K562 (cell line): ENCODE measurements around the gene SERTAD3. TPM values are rescaled to one million over a fixed set of nuclear protein-coding genes. Genes with fewer than 3 reads are reported as not detected.
A peak's percentile ranks its signal among the peaks of the same experiment; 100 is the strongest.

Experiments used
- ATAC-seq: fragments of 200-7000 bp; cut with Tn5 transposase; 3 replicates; pipeline ENCODE4 v1.9.1; 2020; ENCODE audit warnings: moderate library complexity
- BruUV-seq: library from RNA; stranded (reverse); fragments of 400-500 nt; replicated peaks from 2 replicates; lab custom pipeline; 2021; lab: Mats Ljungman, UMichigan
- CTCF ChIA-PET: fragments of 300-600 bp; formaldehyde crosslinking; extraction: SDS; loops from one replicate; lab custom pipeline; 2021; ENCODE audit warnings: low intra/inter-chr PET ratio; lab: Yijun Ruan, JAX
- POLR2A ChIA-PET: fragments of 300-600, 350-650 bp; sonication (Branson Sonifier 250); formaldehyde crosslinking; extraction: SDS; loops from one replicate; lab custom pipeline; 2021; ENCODE audit warnings: antibody characterized with exemption, inconsistent platforms; lab: Yijun Ruan, JAX
- DNase-seq, 4 experiments: peaks; one replicate each; pipeline versions ENCODE4 v3.0.0 to v3.0.0-alpha.2; 2011 to 2018; ENCODE audit warnings: low spot score in 3 of 4, mixed read lengths in 3 of 4; ENCODE audit errors: extremely low read depth in 1 of 4
- FAIRE-seq: peaks from 2 replicates; lab custom pipeline; 2011; peaks lifted over from hg19 to GRCh38; lab: Jason Lieb, UNC
- H2AFZ ChIP-seq: 2 replicates; pipeline ENCODE4 v1.6.0; 2011; ENCODE audit warnings: low read depth, low read length, control low read depth, inconsistent platforms
- H3K27ac ChIP-seq: fragments of 200-600 bp; 3 replicates; pipeline ENCODE4 v1.8.0; 2011; ENCODE audit warnings: low read depth, mild to moderate bottlenecking, control low read depth, inconsistent platforms, low read length, moderate library complexity, mixed read lengths; ENCODE audit errors: extremely low read depth
- H3K27me3 ChIP-seq, 2 experiments: fragments of 300-600 bp in 1 of 2; 2 replicates in 1 of 2; 3 replicates in 1 of 2; pipeline versions ENCODE4 v1.6.0 to v1.8.0; 2011; ENCODE audit warnings: inconsistent platforms in 2 of 2, low read length in 2 of 2, mild to moderate bottlenecking in 1 of 2, mixed read lengths in 1 of 2, moderate library complexity in 1 of 2; ENCODE audit not compliant: control insufficient read depth in 2 of 2, insufficient read depth in 2 of 2
- H3K36me3 ChIP-seq: fragments of 300-600 bp; 3 replicates; pipeline ENCODE4 v1.8.0; 2011; ENCODE audit warnings: mild to moderate bottlenecking, low read length, inconsistent platforms; ENCODE audit not compliant: control insufficient read depth, insufficient read depth
- H3K4me1 ChIP-seq, 2 experiments: fragments of 200-600 bp in 1 of 2; replicated peaks in 1 of 2; 2 replicates in 1 of 2; 3 replicates in 1 of 2; pipeline versions ENCODE4 v1.5.1 to v1.8.0; 2011; ENCODE audit warnings: inconsistent platforms in 2 of 2, low read length in 2 of 2, mild to moderate bottlenecking in 1 of 2, mixed read lengths in 1 of 2, moderate library complexity in 1 of 2; ENCODE audit not compliant: control insufficient read depth in 2 of 2, insufficient read depth in 2 of 2
- H3K4me2 ChIP-seq: 2 replicates; pipeline ENCODE4 v1.6.1; 2011; ENCODE audit warnings: low read length, control low read depth, inconsistent platforms, mixed read lengths; ENCODE audit not compliant: insufficient read depth
- H3K4me3 ChIP-seq: fragments of 200-600 bp; sonication (generic), shearing (Covaris generic); 2 replicates; pipeline ENCODE4 v1.5.1; 2016; ENCODE audit warnings: control low read depth, inconsistent platforms
- H3K79me2 ChIP-seq: fragments of 200-600 bp; 3 replicates; pipeline ENCODE4 v1.8.0; 2011; ENCODE audit warnings: low read length, inconsistent platforms; ENCODE audit not compliant: control insufficient read depth, insufficient read depth
- H3K9ac ChIP-seq, 2 experiments: 2 replicates each; pipeline versions ENCODE4 v1.6.0 to v1.6.1; 2011; ENCODE audit warnings: low read depth in 2 of 2, low read length in 2 of 2, control low read depth in 1 of 2, inconsistent platforms in 1 of 2, mild to moderate bottlenecking in 1 of 2, mixed read lengths in 1 of 2; ENCODE audit not compliant: insufficient read depth in 1 of 2
- H3K9me1 ChIP-seq: one replicate; pipeline ENCODE4 v1.6.0; 2011; ENCODE audit warnings: inconsistent platforms, mild to moderate bottlenecking, low read length, moderate library complexity; ENCODE audit not compliant: control insufficient read depth, insufficient read depth
- H3K9me3 ChIP-seq: replicated peaks from 2 replicates; pipeline ENCODE4 v1.5.1; 2011; ENCODE audit warnings: low read depth, low read length, inconsistent platforms; ENCODE audit not compliant: control insufficient read depth, insufficient read depth
- H4K20me1 ChIP-seq: replicated peaks from 2 replicates; pipeline ENCODE4 v1.6.1; 2011; ENCODE audit warnings: low read length, inconsistent platforms, mixed read lengths; ENCODE audit not compliant: control insufficient read depth, insufficient read depth
- BHLHE40 ChIP-seq: IDR thresholded peaks from 2 replicates; pipeline ENCODE4 v1.6.1; 2011; ENCODE audit warnings: low read length, improper control_type of control experiment
- CBFA2T3 ChIP-seq: fragments of 450-650 bp; IDR thresholded peaks from 2 replicates; pipeline ENCODE4 v1.6.1; 2017
- EGR1 ChIP-seq: fragments of 450-650 bp; conservative IDR thresholded peaks from 2 replicates; pipeline ENCODE4 v1.6.1; 2017; ENCODE audit warnings: mild to moderate bottlenecking
- ETV5 ChIP-seq: sonication (generic); formaldehyde crosslinking; IDR thresholded peaks from 2 replicates; pipeline ENCODE4 v1.4.0; 2020; ENCODE audit warnings: low read depth, mild to moderate bottlenecking, missing genetic modification reagents
- GTF2E2 ChIP-seq: fragments of 200-800 bp; sonication (Bioruptor generic); IDR thresholded peaks from 2 replicates; pipeline ENCODE4 v1.6.1; 2016; ENCODE audit warnings: missing genetic modification characterization, missing compliant biosample characterization
- NRF1 ChIP-seq, 2 experiments: fragments of 450-650 bp; IDR thresholded peaks in 1 of 2; conservative IDR thresholded peaks in 1 of 2; 2 replicates each; pipeline ENCODE4 v1.6.1; 2014; ENCODE audit warnings: mild to moderate bottlenecking in 2 of 2
- PHF20 ChIP-seq: fragments of 450-650 bp; IDR thresholded peaks from 2 replicates; pipeline ENCODE4 v1.6.1; 2018; ENCODE audit not compliant: partially characterized antibody
- POLR2AphosphoS5 ChIP-seq: IDR thresholded peaks from 2 replicates; pipeline ENCODE4 v1.6.1; 2011; ENCODE audit warnings: mild to moderate bottlenecking, low read depth, low read length, moderate library complexity; ENCODE audit not compliant: control insufficient read depth, insufficient read depth
- RBM25 ChIP-seq: fragments of 200-400 bp; formaldehyde crosslinking; IDR thresholded peaks from 2 replicates; pipeline ENCODE4 v1.6.1; 2018; ENCODE audit warnings: low read length, low read depth, moderate library complexity; ENCODE audit not compliant: severe bottlenecking
- SMARCE1 ChIP-seq: fragments of 450-650 bp; IDR thresholded peaks from 2 replicates; pipeline ENCODE4 v1.7.1; 2016; ENCODE audit warnings: mild to moderate bottlenecking
- TCF3 ChIP-seq: sonication (generic); formaldehyde crosslinking; IDR thresholded peaks from 2 replicates; pipeline ENCODE4 v1.4.0; 2020; ENCODE audit warnings: mild to moderate bottlenecking, missing genetic modification reagents
- THAP12 ChIP-seq: fragments of 250-450 bp; sonication (Bioruptor Pico); IDR thresholded peaks from 2 replicates; pipeline ENCODE4 v1.9.0; 2021; ENCODE audit warnings: mild to moderate bottlenecking, inconsistent platforms
- XRCC4 ChIP-seq: IDR thresholded peaks from one replicate; pipeline ENCODE4 v1.6.1; 2011; ENCODE audit not compliant: insufficient read depth, insufficient read length; ENCODE audit errors: extremely low read depth
- ZFX ChIP-seq: sonication (generic); formaldehyde crosslinking; IDR thresholded peaks from 2 replicates; pipeline ENCODE4 v1.8.0; 2022; ENCODE audit warnings: mild to moderate bottlenecking, missing genetic modification reagents, moderate library complexity
- ZNF644 ChIP-seq: fragments of 200-800 bp; sonication (Bioruptor generic); IDR thresholded peaks from 2 replicates; pipeline ENCODE4 v1.6.1; 2016; ENCODE audit warnings: low read depth, missing genetic modification characterization, missing compliant biosample characterization
- WGBS: fragments of 100-300 bp; shearing (Covaris generic); methylation state at CpG from one replicate; pipeline ENCODE4 v1.1.6; 2016; ENCODE audit warnings: low coverage, mixed read lengths; ENCODE audit not compliant: insufficient coverage; ENCODE audit errors: missing lambda C conversion rate; 5-methylcytosine and 5-hydroxymethylcytosine counted together
- in situ Hi-C: fragments of 300-500 bp; cut with MboI; formaldehyde crosslinking; loops from 4 replicates; pipeline ENCODE4 v1.15.0; 2018; ENCODE audit warnings: inconsistent platforms, mixed read lengths
- intact Hi-C: fragments of 100-400 bp; cut with micrococcal nuclease; formaldehyde crosslinking; loops from 2 replicates; pipeline ENCODE4 v1.14.2; 2022
- polyA plus RNA-seq, 8 experiments: library from polyadenylated mRNA; depleted of rRNA in 4 of 8; stranded (reverse) in 5 of 8; unstranded in 3 of 8; fragments of >200 nt; fragmentation: Nextera tagmentation in 2 of 8; fragmentation: Illumina TruSeq in 1 of 8; extraction: Ambion mirVana in 2 of 8; extraction: Trizol in 1 of 8; gene quantifications; 2 replicates each; pipeline versions ENCODE4 v1.2.1 to v1.2.3, GENCODE V29; 2011 to 2014; ENCODE audit warnings: inconsistent platforms in 1 of 8, missing spikeins in 1 of 8
- total RNA-seq, 7 experiments: library from RNA; depleted of rRNA in 6 of 7; stranded (reverse); fragments of >200 nt in 6 of 7; fragmentation: Illumina TruSeq in 2 of 7; extraction: Trizol in 2 of 7; gene quantifications; 2 replicates each; pipeline versions ENCODE4 v1.2.1 to v1.2.3, GENCODE V29; 2011 to 2021; ENCODE audit warnings: low replicate concordance in 1 of 7
- TF ChIP-seq, protein P1 (sequence below): fragments of 250-450 bp; sonication (Bioruptor Pico); IDR thresholded peaks from 2 replicates; pipeline ENCODE4 v1.8.0; 2022; ENCODE audit warnings: inconsistent platforms
- TF ChIP-seq, protein P2 (sequence below): sonication (generic); formaldehyde crosslinking; IDR thresholded peaks from 2 replicates; pipeline ENCODE4 v1.8.0; 2022; ENCODE audit warnings: mild to moderate bottlenecking, missing genetic modification reagents

SERTAD3 gene
- total and polyA plus RNA-seq, 9 of the 15 experiments (the other 6 are each of a cell fraction or from before 2014, with no cell fraction given) = 5.4 to 28.9 (median 17.5) TPM

GRCh38 chr19:40442328-40443130, 1.6 kb downstream of the SERTAD3 start:
- peak in 1 of 4 experiments; percentile 27 for DNase-seq
- Histone ChIP-seq H3K27ac (peak overlapping the region; percentile 56), H3K4me3 (peak overlapping the region; percentile 90), H2AFZ (no peak overlapping the region), H3K9ac (peak overlapping the region; percentile 66 to 90), H3K4me2 (peak overlapping the region; percentile 89), H3K9me3 (no peaks in the 10 kb centered on the region), H4K20me1 (peaks cover 22% of the 10 kb centered on the region), H3K4me1 (peaks cover 24 to 26% of the 10 kb centered on the region in 2 experiments), H3K27me3 (no peaks in the 10 kb centered on the region), H3K9me1 (no peaks in the 10 kb centered on the region), H3K79me2 (peaks cover 38% of the 10 kb centered on the region), H3K36me3 (peaks cover 29% of the 10 kb centered on the region)
- ATAC-seq = no peak
- no TSS peak for BruUV-seq
- WGBS = 13% methylated on average over 22 of the region's 22 CpGs
- intact Hi-C loops (loop anchor here (5.0 kb wide), 2 partner anchors 80 to 95 kb away; partner anchors contain the start of genes C19orf47 and PLD3), in situ Hi-C loops (no loop called here)
- ChIA-PET CTCF (no interaction called here), POLR2A (interaction anchor here (0.6 to 3.7 kb wide), 17 partner anchors 9 to 138 kb away, joined by 3 to 28 read pairs (median 4); partner anchors contain the start of genes C19orf47 and SERTAD1)
- no peak for FAIRE-seq
- TF ChIP-seq EGR1 (peak; percentile 83), THAP12 (CRISPR knock-in tag) (no peak), SMARCE1 (no peak), TCF3 (CRISPR knock-in tag) (no peak), BHLHE40 (no peak), PHF20 (no peak), RBM25 (peak; percentile 35), GTF2E2 (tag) (0 out of 2 replicates have a peak, but pooled peaks have one; percentile 5), NRF1 (conservative IDR thresholded peaks at IDR 0.05 in 1 of 2, IDR thresholded peaks at IDR 0.05 in 1 of 2) (no peak), ETV5 (no peak), ZNF644 (tag) (no peak), XRCC4 (no peak), ZFX (CRISPR knock-in tag) (peak; percentile 30; the same call in 1 of the 2 replicates), CBFA2T3 (0 out of 2 replicates have a peak, but pooled peaks have one; percentile 8), POLR2AphosphoS5 (0 out of 2 replicates have a peak, but pooled peaks have one; percentile 1)
- TF ChIP-seq, protein P1, sequence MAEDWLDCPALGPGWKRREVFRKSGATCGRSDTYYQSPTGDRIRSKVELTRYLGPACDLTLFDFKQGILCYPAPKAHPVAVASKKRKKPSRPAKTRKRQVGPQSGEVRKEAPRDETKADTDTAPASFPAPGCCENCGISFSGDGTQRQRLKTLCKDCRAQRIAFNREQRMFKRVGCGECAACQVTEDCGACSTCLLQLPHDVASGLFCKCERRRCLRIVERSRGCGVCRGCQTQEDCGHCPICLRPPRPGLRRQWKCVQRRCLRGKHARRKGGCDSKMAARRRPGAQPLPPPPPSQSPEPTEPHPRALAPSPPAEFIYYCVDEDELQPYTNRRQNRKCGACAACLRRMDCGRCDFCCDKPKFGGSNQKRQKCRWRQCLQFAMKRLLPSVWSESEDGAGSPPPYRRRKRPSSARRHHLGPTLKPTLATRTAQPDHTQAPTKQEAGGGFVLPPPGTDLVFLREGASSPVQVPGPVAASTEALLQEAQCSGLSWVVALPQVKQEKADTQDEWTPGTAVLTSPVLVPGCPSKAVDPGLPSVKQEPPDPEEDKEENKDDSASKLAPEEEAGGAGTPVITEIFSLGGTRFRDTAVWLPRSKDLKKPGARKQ (CRISPR knock-in tag) = no peak
- TF ChIP-seq, protein P2, sequence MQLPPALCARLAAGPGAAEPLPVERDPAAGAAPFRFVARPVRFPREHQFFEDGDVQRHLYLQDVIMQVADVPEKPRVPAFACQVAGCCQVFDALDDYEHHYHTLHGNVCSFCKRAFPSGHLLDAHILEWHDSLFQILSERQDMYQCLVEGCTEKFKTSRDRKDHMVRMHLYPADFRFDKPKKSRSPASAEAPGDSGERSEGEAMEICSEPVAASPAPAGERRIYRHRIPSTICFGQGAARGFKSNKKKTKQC (CRISPR knock-in tag) = peak; percentile 43; the same call in 1 of the 2 replicates
